ENCODE results near the gene ARL8B.
"Not testable (repeated sequence)": the region's sequence is repeated elsewhere in the genome, so short reads cannot be mapped to it uniquely, and the experiment has no call there.

The ARL8B gene

DNA sequence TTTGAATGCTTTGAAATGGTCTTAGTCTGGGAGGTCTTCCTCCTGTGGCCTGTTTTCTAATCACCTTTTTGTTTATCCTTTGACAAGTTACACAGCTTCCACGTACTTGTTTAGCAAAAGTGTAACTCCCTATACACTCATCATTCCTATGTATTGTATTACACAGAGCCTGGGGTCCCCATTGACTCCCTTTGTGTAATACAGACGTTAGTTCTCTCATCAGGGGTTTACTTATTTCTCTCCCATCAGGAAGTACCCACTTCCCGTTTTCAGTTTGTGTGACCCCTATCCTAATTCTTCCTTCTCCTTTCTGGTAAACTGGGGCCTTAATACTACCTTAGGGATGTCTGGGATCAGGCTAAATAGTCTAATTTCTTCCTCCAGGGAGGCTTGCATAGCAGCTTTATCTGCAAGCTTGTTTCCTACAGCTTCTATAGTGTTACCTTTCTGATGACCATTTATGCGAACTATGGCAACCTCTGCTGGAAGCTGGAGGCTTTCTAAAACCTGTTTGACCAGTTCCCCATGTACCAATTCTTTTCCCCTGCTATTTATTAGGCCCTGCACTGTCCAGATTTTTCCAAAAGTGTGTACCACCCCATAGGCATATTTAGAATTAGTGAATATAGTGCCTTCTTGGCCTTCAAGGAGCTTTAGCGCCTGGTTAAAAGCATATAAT is 22.4 kb downstream of the ARL8B start:
- no peak for DNase-seq (ENCODE audit: low read depth in 1 of 2, low spot score in 1 of 2)

DNA sequence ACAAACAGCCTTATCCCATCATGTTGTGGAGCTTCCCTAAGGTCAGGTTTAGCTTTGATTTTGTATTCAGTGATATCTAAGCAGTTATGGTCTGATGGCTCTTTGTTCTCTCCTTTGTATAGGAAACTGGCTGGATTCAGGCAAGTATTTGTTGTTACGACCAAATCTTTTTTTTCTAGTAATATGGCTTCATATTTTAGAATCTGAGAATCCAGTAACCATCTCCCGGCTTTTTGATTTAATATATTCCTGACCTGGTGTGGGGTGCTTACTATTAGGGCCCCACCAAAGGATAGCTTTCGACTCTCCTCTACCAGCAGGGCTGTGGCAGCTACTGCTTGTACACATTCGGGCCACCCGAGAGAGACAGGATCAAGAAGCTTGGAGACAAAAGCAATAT is 23.0 kb downstream of the ARL8B start:
- no peak for DNase-seq (ENCODE audit: low read depth in 1 of 2, low spot score in 1 of 2)

DNA sequence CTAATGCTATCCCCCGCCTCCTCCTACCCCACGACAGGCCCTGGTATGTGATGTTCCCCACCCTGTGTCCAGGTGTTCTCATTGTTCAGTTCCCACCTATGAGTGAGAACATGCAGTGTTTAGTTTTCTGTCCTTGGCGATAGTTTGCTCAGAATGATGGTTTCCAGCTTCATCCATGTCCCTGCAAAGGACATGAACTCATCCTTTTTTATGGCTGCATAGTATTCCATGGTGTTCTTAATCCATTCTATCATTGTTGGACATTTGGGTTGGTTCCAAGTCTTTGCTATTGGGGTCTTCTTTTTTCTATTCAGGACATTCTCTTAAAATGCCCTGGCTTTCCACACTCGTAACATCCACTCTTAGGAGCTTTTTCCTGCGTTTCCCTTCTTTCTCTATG is 25.1 kb downstream of the ARL8B start:
- not testable (repeated sequence) for DNase-seq (ENCODE audit: low read depth in 1 of 2, low spot score in 1 of 2)

DNA sequence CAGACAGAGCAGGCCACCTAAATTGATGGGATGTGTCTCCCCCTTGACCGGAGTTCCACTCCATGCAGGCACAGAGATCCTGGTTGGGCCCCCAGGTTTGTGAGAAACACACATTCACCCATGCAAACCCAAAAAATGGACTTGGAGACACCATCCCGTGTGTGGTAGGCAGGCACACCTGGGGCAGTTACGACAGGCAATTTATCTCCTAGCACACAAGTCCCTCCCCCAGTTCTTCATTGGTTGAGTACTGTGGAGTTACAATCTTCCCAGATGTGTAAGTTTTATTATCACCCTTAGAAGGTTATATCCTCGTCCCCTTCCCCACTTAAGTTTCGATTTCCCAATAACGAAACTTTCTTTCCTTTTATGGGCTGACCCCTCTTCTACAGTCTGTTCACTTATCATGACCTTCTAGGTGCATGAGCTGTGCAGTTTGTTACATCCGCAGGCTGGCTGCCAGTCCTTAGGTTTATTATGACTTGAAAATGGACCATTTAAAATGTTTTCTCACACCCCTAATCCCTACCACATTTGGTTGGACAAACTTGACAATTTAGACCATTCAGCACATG is 27.3 kb downstream of the ARL8B start:
- DNase-seq (ENCODE audit: low read depth in 1 of 2, low spot score in 1 of 2), result no peak

DNA sequence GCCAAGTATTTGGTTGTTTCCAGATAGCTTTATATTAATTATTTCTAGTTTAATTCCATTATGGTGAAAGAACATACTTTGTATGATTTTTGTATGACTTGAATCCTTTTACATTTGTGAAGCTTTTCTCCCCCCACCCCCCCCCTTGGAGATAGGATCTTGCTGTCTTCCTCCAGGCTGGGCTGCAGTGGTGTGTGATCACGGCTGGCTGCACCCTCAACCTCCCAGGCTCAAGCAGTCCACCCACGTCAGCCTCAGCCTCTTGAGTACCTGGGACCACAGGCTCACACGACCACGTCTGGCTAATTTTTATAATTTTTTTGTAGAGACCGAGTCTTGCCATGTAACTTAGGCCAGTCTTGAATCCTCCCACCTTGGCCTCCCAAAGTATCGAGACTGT is 29.5 kb downstream of the ARL8B start:
- no peak for DNase-seq (ENCODE audit: low read depth in 1 of 2, low spot score in 1 of 2)

DNA sequence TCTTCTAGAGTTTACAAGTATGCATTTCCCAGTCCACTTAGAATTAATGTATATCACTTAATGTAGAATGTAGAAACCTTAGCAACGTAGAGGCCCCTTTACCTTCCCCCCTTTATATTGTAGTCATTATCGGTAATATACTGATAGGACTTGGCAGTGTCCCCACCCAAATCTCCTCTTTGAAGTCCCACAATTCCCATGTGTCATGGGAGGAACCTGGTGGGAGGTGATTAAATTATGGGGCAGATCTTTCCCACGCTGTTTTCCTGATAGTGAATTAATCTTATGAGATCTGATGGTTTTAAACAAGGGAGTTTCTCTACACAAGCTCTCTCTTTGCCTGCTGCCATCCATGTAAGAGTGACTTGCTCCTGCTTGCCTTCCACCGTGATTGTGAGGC is 31.0 kb downstream of the ARL8B start:
- no peak for DNase-seq (ENCODE audit: low read depth in 1 of 2, low spot score in 1 of 2)

DNA sequence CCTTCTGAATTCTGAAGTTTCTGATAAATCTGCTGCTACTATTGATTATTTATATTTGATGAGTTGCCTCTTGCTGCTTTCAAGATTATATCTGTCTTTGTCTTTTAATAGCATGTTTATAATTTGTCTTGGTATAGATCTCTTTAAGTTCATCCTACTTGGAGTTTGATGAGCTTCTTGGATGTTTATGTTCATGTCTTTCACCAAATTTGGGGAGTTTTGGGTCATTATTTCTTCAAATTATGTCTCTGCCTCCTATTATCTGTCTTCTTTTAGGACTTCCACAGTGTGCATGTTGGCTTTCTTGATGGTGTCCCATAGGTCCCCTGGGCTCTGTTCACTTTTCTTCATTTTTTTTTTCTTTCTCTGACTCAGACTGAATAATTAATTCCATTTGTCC is 33.1 kb downstream of the ARL8B start:
- no peak for DNase-seq (ENCODE audit: low read depth in 1 of 2, low spot score in 1 of 2)

DNA sequence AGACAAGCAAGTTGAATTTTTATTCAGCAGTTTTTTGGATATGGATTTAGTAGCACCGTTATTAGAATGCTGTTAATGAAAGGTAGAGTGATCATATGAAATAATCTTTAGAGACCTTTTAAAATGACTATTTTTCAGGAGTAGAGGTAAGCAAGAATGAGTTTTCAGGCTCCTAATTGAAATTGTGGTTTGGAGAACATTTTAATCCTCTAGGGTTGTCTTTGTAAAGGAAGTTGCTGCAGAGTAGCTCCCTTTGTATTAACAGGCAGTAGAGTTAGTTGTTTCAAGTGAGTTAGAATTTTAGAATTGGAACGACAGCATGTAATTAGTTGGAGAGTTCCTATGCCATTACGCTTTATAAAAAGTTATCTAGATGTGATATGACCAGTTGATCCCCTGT is 38.2 kb downstream of the ARL8B start:
- no peak for DNase-seq (ENCODE audit: low read depth in 1 of 2, low spot score in 1 of 2)

DNA sequence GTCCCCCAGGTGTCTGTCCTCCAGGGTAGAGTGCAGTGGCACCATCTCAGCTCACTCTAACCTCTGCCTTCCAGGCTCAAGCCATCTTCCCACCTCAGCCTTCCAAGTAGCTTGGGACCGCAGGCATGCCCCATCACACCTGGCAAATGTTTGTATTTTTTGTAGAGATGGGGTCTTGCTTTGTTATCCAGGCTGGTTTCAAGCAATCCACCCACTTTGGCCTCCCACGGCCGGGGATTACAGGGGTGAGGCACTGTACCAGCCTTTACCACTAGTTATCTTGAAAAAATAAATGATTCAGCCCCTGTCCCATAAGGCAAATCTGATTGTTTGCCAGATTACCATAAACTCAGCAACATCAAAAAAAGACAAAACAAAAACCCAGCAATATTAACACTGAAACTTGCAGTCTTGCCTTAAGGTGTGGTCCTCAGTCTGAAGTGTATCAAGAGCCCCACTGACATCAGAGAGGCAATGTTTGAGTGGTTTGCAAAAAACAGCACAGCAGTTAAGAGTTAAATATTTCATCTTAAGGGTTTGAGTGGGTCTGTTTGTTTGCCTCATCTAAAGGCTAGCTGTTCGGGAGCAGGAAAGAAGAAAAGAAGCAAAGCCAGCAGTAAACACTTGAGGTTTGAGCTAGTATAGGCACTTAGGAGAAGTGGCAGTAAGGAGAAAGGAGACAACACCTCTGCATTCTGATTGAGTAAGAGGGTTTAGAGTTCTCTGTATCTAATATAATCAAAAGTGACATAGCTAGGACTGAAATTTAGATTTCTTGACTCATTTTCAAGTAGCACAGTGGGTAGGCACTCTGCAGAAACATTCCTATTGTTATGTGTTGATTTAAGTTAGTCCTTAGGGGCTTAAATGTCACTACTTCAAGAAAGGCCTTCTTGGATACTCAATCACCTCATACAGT is 39.1 kb downstream of the ARL8B start:
- no peak for DNase-seq (ENCODE audit: low read depth in 1 of 2, low spot score in 1 of 2)

DNA sequence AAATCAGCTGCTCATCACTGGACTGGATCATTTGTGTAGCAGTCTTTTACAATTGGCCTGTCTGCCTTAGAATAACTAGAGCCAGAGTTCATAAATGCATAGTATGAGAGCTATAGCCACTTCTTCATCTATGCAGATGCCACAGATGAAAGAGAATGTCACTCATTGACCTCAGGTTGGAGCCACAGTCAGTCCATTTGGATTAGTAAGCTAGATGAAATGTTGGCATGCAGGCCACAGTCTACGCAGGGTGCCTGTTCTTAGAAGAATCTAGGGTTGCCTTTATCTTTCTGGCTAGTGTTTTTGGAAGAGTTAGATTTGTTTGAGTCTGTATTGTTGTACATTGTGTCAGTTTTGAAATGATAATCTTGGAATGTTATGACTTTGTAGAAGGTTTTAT is 40.0 kb downstream of the ARL8B start:
- no peak for DNase-seq (ENCODE audit: low read depth in 1 of 2, low spot score in 1 of 2)

DNA sequence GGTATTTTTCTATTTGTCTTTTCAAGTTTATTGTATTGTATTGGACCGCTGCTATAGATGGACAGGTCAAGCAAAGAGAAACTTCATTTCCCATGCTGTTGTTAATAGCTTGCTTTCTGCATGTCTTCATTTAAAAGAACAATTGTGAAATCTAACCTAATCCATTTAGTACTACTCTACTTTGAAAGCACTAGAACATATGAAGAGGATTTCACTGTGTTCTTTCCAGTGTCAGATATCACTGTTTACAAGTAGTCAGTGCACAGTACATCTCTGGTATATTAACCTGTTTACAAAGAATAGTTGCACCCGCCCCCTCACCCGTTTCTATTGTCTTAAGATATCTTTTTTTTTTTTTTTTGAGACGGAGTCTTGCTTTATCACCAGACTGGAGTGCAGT is 43.6 kb downstream of the ARL8B start:
- DNase-seq (ENCODE audit: low read depth in 1 of 2, low spot score in 1 of 2), result no peak

DNA sequence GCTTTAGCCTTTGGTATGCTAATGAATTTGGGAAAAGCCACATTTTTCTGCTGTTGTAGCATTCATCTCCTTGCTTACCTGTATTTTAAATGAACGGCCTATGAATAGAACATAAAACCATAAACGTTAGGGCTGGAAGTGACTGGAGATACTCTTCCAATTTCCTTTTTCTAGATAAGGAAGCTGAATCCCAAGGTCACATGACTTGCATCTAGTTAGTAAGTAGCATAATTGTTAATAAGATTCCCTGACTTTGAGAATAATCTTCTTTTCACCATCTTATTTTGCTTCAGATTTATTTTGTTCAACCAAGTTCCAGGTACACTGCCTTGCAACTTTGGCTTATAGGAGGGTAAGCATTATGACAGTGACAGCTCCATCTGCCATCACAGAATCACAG is 44.8 kb downstream of the ARL8B start:
- DNase-seq (ENCODE audit: low read depth in 1 of 2, low spot score in 1 of 2), result no peak

DNA sequence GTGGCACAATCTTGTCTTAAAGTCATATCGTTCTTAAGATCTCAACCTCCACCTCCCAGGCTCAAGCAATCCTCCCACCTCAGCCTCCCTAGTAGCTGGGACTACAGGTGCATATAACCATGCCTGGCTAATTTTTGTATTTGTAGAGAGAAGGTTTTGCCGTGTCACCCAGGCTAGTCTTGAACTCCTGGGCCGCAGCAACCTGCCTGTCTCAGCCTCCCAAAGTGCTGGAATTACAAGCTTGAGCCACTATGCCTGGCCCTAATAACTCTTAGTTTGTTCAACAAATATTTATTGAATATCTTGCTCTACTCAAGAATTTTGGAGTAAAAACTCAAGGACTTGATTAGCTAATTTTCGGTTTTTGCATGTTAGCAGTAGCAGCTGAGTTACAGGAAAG is 46.0 kb downstream of the ARL8B start:
- no peak for DNase-seq (ENCODE audit: low read depth in 1 of 2, low spot score in 1 of 2)

DNA sequence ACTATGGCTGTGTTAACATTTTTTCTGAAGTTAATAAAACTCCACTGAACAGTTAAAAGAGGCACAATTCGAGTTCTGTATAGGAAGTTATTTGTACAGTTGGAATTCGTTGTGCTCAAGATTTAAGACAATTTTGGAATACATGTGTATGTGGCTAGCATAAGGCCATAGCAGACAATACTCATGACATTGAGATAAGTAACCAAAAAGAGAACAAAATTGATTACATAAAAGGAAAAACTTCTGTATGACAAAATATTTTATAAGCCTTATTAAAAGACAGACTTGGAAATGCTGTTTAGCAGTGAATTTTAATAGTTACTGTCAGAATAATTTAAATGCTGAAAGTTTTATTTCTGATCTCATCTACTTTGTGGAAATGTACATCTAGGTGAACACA is 47.7 kb downstream of the ARL8B start:
- no peak for DNase-seq (ENCODE audit: low read depth in 1 of 2, low spot score in 1 of 2)

DNA sequence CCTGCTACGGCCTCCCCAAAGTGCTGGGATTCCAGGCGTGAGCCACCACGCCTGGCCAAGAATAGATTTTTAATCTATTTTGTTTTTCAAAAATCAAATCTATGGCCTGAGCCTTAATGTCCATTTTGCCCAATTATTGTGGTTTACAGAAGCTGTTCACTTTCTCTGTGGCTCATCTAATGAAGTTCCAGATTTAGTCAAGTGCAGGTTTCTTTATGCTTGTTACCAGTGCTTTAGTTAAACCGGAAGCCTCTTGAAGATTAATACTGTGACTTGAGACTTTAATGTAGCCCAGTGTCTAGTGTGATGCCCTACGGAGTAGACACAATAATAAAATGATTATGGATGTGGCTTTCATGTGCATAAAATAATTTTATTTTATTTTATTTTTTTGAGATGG is 48.9 kb downstream of the ARL8B start:
- DNase-seq (ENCODE audit: low read depth in 1 of 2, low spot score in 1 of 2), result no peak

DNA sequence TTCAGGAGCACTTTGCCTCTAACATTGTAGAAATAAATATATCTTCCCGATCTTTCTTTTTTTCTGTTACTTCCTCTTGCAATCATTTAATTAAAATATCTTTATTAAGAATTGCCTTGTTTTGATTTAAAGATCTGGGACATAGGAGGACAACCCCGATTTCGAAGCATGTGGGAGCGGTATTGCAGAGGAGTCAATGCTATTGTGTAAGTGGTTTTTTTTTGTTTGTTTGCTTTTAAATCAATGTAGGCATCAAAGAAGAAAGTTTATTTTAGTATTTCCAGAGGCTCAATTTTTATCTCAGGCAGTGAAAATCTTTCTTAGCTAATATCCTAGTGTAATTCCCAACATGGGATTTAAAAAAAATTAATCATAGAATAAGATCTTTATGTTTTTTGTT is 49.9 kb downstream of the ARL8B start:
- no peak for DNase-seq (ENCODE audit: low read depth in 1 of 2, low spot score in 1 of 2)

DNA sequence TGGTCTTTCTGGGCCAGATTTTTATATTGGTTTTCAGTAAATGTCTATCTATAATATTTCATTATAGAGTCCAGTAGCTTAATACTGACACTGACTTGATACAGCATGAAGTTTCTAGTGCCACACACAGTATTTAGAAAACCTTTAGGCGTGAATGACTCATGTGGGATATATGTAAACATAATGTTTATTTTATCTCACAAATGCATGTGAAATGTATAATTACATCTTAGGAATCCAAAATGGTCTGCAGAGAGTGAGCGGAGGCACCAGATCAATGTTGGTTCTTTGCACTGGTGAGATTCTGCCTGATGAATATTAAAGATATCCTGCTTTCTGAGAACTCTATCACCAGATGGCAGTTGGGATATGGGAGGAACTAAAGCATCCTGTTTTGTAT is 56.9 kb downstream of the ARL8B start:
- DNase-seq (ENCODE audit: low read depth in 1 of 2, low spot score in 1 of 2), result not testable (repeated sequence)

DNA sequence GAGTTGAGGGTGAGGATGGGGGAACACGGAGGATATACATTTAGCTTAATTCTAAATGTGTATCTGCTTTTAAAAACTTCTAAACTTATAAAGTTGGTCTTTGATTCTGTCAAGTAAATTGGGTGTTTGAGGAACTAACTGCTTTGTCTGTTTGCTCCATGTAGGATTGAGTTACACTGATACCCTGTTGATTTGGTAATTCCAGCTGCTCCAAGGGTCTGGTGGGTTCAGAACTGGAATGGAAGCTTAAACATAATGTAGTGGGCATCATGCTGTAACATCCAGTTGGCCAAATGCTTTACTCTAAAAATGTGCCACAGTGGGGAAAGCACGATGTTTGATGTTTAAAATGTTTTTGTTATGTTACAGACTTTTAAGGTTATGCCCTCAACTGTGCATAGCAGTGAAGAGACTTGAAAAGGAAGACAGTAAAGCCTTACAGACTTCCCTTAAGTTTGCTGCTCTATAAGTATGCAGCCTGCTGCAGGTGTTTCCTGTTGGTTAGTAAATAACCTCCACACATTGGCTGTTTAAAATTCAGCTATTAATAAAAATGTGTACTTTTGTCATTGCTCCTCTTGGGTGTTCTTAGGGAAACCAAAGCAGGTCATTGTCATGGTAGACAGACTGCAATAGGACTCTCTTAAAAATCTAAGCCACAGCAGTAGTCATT is 59.5 kb downstream of the ARL8B start:
- DNase-seq (ENCODE audit: low read depth in 1 of 2, low spot score in 1 of 2), result no peak

DNA sequence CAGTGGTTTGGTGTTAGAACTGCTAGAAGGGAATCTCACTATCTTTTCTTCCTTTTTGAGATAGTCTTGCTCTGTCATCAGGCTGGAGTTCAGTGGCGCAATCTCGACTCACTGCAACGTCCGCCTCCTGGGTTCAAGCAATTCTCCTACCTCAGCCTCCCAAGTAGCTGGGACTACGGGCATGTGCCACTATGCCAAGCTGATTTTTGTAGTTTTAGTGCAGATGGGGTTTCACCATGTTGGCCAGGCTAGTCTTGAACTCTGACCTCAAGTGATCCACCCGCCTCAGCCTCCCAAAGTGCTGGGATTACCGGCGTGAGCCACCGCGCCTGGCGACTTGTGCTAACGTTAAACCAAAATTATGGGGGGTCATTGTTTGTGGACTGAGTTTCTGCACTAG is 61.6 kb downstream of the ARL8B start:
- DNase-seq (ENCODE audit: low read depth in 1 of 2, low spot score in 1 of 2), result not testable (repeated sequence)

DNA sequence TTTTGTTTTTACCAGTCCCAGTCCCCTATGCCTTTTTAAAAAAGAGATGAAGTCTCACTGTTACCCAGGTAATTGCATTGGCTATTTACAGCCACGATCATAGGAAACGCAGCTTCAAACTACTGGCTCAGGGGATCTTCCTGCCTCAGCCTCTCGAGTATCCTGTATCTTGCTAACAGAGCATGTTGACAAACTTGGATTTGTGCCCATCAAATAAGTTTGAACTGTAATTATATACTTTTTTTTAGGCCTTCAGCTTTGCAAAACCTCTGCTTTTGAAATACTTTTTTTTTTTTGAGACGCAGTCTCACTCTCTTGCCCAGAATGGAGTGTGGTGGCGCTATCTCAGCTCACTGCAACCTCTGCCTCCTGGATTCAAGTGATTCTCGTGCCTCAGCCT is 62.4 kb downstream of the ARL8B start:
- DNase-seq (ENCODE audit: low read depth in 1 of 2, low spot score in 1 of 2), result no peak

DNA sequence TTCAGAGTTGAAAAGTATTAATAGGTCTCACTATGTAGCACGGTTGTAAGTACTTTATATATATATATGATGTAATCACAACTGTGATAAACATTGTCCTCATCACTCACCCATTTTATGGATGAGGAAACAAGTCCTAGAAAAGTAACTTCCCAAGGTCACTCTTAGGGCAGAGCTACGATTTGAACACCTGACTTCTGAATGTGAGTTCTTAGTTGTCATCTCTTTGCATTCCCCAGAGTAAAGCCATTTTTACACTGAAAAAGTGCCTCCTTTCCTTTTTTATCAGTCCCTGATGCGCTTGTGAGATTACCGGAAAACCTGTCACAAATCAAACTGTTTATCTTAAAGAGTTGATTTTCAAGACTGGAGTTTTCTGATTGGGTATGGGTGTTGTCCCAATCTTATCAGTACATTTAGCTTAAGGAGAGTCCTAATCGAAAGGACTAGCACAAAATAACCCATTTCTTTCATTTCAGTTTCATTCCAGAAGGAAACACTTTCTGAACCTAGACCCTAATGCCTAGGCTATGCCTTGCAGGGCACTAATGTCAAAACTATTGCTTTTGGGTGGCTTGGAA is 63.1 kb downstream of the ARL8B start:
- no peak for DNase-seq (ENCODE audit: low read depth in 1 of 2, low spot score in 1 of 2)
